T-helper 9 cell (primary cell): ENCODE measurements around the gene COBL.

ENCODE experiments used
- DNase-seq: peaks from one replicate; pipeline ENCODE4 v3.0.0-alpha.2; 2020

The COBL gene

DNA sequence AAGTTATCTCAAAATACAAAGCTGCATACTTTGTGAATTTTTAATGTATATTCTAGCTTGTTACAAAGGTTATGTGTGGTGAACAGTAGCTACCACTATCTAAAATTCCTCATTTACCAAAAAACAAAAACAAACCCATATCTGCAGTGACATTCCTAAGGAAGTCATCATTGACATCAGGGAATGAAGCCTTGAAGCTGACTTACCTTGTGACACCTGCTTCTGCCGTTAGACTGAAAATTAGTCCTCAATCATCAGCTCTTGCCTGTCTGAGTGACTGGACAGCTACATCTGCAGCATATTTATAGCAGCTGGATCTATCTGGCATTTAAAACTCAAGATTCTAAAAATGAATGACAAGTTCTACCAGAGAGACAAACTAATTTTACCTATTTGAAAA is 43.2 kb downstream of the COBL start:
- DNase-seq = no peak

DNA sequence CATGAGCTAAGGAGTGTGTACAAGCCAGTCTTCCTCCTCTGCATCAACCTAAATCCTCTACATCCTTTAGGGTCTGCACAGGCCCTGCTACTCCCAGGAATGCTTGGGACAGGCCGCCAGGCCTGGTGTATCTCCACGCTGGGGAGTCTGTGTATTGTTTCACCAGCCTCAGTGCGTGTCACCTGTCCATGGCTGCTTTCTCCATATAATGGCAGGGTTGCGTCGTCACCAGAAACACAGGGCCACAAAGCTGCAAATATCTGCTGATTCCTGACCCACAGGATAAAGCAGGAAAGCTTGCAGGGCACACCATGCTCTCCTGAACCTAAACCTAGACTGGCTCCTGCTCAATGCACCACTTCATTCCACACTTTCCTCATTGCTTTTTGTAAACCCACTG is 45.6 kb downstream of the COBL start:
- no peak for DNase-seq

DNA sequence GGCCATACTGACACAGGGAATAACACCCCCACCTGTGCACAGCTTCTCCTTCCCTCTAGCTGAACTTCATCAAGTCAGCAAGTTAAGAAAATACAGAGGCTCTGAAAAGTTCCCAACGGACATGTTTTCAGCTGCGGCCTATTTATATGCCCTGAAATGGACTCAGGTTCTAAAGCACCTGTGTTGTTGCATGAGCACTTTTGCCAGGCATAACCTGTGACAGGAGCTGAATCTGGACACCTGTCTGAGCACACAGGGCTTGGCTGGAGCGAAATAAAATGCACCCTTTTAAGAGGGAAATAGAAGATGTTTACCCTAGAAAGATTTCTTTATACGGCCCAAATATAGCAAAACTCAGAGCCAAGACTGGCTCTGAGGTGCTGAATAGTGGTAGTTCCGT is 46.7 kb downstream of the COBL start:
- DNase-seq = no peak

DNA sequence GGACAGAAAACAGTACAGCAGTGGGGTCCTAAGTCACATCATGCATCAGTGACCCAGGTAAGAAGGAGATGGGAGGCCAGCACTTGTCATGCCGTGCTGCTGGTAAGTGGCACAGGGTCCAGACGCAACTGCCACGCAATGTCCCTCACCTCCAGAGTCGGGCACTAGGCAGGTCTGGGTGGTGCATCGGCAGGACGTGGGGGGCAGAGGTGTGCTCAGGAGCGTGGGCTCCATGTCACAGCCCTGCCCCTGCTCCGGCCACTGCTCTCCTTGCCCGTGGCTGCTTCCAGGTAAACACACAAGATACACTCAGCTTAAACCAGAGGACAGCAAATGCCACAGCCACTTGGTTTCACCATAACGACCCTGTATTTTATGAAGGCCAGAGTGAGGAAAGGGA is 47.3 kb downstream of the COBL start:
- DNase-seq = no peak

DNA sequence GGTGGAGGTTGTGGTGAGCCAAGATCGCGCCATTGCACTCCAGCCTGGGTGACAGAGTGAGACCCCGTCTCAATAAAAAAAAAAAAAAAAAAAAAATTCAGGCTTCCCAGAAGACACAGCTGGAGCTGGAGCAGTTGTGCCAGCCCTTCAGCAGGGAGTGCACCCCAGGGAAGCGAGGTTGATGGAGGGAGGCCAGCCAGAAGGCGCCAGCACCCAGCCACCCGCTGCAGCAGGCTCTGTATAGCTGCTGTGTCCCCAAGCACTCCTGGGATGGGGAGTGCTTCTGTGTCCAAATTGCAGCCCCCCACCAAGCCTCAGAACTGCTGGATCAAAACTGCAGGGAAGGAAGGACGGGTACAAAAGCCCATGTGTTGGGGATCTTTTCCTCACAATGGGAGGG is 47.8 kb downstream of the COBL start:
- no peak for DNase-seq

DNA sequence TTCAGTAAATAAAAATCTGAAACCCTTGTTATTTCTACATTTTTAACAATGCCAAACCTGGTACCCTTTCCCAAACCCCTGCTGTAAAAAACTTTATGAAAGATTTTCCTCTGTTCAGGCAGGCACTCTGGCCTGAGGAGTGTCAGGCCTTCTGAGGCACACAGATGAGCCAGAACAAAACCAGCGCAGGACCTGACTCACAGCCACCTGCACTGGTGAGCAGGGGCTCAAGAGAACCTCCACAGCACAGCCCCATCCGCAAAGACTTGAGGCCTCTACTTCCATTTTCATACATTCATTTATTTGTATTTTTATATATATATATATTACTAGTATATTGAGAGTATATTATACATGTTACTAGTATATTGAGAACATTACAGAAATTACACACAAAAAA is 49.4 kb downstream of the COBL start:
- DNase-seq = no peak

DNA sequence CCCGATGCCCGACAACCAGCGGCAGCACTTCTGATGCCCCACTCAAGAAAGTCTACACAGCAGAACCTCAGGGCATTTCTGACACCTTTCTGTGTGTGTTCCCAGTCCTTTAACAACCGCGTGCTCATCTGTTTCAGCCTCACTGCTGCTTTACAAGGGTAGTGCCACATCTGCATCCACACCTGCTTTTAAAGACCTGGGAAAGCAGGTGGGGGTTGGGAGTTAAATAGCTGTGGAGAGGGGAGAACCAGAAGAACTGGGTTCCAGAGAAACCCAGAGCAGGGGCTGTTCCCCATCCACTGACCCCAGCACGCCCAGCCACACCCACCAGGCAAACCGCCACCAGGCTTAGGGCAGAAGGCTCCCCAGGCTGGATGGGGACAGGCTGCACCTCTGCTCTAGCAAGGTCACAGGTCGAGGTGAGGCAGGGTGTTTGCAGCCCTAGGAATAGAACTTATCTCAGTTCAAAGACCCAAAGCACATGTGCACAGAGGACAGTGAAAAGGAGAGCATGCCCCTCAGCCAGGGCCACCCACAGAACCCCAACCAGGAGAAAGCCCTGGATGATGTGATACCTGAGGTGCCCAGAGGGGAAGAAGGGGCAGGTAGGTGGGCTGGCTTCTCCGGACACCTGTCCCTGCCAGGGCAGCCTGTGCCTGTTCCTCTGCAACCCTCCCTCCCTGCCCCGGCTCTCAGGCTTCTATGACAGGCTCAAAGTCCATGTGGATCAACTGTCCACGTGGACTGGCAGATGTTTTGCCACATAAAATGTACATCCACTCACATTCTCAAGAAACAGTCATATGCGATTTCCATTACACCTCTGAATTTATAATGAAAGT is 51.3 kb downstream of the COBL start:
- DNase-seq = no peak

DNA sequence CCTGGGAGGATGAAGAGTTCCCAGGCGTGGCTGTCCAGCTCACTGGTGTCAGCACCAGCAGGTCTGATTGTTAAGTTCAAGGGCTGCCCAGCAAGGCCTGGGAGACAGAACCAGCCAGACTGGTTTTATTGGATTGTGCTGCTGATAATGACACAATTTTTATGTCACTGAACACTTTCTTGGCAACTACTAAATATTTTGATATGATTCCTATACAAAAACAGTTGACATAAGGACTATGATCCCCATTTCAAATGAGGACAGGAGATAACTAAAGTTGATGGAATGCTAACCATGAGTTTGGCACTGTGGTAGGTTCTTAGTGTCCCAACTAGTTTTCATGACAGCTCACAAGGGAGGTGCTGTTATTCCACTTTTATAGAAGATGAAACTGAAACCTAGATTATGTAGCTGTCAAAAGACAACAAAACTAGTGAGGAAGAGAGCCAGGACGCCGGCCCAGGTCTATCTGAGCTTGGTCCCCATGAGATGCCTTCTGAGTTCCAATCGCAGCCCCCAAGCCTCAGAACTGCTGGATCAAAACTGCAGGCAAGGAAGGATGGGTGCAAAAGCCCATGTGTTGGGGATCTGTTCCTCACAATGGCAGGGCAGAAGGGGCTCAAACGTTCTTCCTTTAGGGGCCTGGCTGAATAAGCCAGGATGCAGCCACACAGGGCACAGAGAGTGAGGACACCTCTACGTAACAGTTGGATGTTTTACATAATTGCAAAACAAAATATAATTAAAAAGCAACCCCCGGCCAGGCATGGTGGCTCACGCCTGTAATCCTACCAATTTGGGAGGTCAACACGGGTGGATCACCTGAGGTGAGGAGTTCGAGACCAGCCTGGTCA is 52.8 kb downstream of the COBL start:
- no peak for DNase-seq

DNA sequence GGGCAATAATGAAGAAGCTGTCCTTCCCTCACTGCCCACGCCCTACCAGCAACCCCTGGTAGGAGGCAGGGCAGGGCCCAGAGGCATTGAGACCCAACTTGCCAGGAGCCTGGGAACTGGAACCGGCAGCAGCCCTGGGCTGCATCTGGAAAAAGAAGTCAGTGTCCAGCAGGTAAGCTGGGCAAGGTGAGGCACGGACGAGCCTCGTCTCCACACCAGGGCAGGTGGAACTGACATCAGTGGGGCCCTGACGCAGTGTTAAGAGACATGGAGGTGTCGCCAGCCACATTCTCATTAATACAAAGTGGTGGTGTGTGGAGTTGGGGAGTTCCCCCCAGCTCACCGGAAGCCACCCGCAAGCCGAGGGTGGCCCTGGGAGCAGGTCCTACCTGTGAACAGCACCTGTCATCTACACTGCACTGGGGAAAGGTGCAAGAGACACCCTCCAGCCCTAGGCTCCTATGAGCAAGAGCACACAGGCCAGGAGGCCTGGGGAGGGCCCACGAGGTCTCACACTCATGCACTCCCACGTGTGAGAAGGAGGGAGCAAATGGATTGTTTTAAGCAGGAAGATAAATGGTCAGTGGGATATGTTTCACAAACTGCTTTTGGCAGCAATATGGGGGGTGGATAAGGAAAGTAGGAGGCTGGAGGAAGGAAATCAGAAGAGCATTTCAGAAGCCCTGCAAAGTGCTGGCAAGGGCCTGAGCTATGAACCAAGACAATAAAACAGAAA is 53.6 kb downstream of the COBL start:
- DNase-seq = no peak

DNA sequence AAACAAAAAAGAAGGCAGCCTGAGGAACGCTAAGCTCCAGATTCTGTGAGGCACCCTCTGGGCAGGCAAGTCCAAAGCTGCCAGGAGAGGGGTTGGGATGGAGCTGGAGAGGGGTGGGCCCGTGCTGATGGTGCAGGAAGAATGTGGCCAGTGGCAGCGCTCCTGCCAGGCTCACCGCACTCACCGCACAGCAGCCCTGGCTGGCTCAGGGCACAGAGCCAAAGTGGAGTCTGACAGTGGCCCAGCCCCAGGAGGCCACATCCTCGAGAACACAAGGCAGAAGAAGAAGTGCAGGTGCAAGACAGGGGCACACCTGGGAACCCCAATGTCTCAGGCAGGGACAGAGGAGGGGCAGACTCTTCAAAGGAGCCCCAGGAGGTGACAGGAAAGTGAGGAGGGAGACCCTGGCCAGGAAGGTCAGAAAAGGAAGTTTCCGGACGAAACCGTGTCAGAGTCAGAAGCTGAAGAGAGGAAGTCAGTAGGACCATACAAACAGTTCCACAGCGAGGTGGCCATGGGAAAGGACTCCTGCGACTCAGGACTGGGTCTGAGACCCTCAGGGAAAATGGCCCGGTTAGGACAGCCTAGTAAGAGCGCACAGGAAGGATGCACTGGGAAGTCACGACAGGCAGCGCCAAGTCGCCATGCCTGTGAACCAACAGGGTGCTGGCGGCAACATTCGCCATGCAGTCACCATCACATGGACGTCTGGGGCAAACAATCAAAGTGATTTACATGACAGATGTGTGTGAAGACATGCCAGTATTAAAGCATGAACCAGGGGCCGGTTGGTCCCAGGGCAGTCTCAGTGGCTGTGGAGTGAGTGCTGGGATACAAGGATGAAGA is 54.4 kb downstream of the COBL start:
- no peak for DNase-seq

DNA sequence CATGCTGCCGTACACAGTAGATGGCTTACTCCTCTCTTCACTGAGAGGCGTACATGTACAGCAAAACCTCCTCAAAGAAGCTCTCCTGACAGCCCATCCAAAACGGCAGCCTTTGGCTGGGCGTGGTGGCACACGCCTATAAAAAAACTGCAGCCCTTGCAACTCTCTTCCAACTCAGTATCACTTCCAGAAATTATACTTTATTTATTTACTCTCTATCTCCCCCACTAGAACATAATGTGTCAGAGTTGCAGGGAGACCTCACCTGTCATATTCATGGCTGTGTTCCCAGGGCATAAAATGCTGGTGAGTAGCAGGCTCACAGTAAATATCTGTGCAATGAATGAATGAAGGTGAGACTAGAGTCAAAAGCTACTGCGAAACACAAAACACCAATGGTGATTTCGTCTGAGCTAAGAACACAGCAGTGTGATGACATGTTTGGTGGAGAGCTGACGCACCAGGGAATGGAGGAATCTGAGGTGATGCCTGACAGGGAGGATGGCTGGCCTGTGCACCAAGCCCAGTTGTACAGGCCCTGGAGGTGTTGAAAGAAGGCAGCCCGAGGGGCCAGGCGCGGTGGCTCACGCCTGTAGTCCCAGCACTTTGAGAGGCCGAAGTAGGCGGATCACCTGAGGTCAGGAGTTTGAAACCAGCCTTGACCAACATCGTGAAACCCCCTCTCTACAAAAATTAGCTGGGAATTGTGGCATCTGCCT is 55.3 kb downstream of the COBL start:
- DNase-seq = no peak

DNA sequence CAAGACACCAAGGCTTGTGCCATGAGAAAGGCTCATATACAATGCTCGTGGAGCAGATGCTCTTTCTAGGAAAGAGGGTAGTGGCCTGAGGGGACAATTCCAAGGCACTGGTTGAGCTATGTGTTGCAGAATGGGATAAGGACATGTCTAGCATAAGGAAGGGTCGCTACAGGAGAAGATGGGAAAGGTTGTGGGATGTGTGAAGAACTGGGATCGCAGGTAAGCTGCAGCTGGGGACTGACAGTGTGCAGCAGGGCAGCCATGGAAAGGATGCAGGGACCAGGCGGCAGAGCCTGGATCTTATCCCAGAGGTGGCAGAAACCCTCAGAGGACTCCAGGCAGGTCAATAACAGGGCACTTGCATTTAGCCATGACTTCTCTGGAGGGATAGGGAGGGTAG is 56.1 kb downstream of the COBL start:
- no peak for DNase-seq

DNA sequence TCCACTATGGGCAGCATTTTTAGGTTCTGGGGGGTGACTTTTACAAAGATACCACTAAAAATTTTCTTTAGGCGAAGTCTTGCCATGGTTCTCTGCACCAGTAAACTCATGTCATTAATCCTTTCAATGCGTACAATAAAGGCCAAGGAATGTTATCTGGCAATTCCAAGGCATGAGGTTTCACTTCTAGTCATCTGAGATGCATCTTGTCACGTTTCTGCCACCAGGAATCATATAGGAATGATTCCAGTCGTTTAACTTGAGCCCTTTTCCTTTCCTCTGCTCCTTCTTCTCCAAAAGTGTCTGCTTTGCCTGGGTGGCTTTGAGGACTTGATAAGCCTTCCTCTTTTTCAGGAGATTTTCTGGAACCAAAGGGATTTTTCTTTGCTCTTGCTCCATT is 56.8 kb downstream of the COBL start:
- no peak for DNase-seq

DNA sequence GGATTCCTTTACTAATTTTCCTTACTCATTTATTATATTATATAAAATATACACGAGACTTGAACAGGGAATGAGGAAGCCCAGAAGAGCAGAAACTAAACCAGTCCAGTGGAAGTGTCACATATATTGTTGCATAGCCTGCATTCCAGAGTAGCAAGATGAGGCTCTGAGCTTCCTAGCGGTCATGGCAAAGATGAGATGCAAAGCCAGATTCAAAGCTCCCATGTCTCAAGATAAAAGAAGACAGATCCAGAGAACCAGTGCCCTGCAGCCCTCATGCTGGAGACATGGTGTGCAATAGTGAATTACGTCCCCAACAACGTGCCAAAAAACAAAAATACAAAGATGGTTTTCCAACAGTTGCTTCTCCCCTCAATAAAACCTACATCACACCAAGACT is 59.7 kb downstream of the COBL start:
- DNase-seq = no peak

DNA sequence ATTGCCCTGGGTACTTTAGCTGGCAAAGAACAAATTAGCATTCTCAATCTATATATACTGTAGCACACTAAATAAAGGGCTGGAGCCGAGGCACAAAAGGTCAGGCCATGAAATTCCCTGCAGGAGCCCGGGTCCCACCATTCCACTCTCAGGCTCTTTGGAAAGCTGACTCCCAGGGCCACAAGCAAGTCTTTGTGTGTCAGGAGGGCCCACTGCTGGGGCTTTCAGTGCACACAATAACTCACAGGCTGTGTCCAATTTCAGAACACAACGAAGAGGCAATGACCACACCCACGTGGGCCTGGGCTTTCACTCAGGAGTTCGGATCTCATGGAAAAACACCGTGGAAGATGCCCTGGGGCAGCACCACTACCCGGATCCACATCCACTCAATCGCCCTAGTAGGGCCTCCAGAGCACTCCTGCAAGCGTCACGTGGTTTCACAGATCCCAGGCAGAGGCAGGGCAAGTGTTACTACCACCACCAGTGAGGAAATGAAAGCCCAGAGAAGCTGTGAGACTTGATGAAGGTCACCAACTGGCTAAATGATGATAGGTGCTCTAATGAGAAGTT is 60.3 kb downstream of the COBL start:
- no peak for DNase-seq

DNA sequence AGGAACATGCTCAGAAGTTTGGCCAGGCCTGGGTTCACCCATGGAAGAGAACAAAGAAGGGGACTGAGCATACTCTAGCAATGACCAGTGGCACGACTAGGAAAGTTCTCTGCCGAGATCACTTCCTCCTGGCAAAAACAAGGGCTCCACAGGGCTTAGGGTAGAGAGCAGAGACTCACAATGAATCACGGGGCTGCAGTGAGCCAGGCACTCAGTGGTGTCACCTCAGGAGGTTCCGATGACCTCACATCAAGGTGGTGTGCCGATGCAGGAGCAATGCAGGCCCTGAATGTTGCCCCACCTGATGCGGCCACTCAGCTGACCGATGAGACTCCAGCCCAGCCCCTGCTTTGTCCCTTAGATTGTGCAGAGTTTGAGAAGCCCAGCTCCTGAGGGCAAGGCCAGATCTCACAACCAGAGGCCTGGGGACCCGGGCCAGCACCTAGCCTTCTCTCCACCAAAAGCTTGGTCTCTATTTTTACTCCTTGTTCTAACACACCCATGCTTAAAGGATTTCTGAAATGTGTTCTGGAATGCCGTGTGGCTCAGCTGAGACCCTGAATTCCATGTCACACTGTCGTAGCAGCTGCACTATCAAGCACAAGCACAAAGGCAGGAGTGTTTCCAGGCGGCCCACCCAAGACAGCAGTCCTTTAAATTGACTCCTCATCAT is 60.9 kb downstream of the COBL start:
- no peak for DNase-seq

DNA sequence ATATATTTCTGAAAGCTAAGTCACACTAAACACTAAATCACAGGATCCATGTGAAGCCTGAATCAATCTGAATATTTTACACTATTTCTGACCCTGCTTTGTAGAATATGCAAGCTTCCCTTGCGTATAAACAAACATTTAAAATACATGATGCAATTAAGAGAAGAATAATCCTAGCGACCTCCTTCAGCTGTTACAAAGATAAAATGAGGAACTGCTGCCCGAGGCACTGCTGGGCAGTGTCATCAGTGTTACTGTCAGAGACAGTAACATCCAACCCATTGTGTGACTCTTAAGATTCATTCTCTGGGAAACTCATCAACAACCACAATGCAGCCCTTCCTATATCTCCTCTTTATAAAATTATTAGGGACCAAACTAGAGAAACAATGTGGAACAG is 61.6 kb downstream of the COBL start:
- DNase-seq = no peak

DNA sequence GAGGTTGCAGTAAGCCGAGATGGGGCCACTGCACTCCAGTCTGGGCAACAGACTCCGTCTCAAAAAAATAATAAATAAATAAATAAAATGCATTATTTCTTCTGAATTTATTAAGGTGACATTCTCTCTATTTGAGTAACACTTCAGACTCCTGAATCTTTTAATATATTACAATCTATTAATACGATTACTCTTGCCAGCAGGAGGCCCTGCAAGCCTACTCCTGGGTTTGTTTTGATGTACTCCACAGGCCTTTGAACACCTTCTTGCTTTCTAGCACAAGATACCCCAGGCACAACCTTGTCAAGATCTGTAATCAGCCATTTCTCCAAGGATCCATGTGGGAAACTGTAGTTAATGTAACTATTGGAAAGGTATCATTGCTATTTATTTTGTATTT is 63.5 kb downstream of the COBL start:
- no peak for DNase-seq

DNA sequence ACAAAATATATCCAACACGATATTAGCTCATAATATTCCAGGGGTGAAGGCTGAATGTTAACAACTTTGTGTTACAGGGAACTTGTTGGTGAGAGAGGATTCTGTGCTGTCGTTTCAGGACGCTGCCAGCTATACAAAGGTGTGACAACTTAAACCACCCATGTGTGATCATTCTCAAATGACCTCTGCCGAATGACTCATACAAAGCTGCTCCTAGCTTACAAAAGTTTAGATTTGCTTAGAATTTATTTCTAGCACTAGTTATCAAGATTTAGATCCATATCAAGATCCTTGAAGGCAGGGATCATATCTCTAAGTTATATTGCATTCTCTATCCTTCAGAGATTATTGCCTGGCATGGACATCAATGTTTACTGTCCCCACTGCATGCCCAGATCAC is 65.3 kb downstream of the COBL start:
- DNase-seq = no peak

DNA sequence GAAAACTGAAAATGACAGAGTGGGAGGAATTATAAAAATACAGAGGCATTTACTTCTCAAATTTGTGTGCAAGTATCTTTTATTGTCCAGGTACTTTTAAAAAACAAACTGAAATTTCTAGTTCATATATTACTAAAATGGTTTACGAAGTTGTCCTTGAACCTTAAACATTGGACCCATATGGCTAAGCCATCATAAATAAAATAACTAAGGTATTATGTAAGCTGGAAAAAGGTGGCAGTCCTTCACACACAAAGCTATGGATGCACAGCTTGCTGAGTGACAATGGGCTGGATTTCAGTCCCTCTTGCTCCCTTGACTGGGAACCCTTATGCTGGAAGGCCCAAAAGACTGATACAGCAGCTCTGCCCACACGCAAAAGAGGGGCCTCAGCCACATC is 66.1 kb downstream of the COBL start:
- no peak for DNase-seq

DNA sequence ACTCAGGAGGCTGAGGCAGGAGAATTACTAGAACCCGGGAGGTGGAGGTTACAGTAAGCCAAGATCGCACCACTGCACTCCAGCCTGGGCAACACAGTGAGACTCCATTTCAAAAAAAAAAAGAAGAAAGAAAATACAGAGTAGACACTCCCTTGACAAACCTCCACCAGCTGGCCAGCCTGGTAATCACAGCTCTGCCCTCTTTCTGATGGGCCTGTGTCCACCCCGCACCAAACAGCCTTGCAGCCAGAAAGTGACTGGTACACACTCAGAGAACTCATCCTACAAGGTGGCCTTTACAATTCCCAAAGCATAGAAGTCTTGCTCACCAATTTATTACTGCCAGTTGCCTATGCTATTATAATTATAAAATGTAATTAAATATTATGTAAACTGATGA is 66.6 kb downstream of the COBL start:
- no peak for DNase-seq
